Right renal cortex interstitium (tissue), 3 donors: ENCODE results near the gene MT1M. TPM values are rescaled to one million over a fixed set of nuclear protein-coding genes. Genes with fewer than 3 reads are reported as not detected.
A peak's percentile ranks its signal among the peaks of the same experiment; 100 is the strongest.
"Not testable (repeated sequence)": the region's sequence is repeated elsewhere in the genome, so short reads cannot be mapped to it uniquely, and the experiment has no call there.

ENCODE experiments used
- DNase-seq, 3 donors: peaks; one replicate each; pipeline ENCODE4 v3.0.0-alpha.2; 2013; ENCODE audit warnings: low read depth in 3 of 3, low spot score in 2 of 3
- polyA plus RNA-seq, 3 donors: library from polyadenylated mRNA; unstranded; fragments of 120-200 nt; gene quantifications; one replicate each; pipeline ENCODE4 v1.2.1, GENCODE V29; 2013; ENCODE audit not compliant: insufficient read length in 3 of 3

MT1M gene
- polyA plus RNA-seq, 3 donors, result not detected

DNA sequence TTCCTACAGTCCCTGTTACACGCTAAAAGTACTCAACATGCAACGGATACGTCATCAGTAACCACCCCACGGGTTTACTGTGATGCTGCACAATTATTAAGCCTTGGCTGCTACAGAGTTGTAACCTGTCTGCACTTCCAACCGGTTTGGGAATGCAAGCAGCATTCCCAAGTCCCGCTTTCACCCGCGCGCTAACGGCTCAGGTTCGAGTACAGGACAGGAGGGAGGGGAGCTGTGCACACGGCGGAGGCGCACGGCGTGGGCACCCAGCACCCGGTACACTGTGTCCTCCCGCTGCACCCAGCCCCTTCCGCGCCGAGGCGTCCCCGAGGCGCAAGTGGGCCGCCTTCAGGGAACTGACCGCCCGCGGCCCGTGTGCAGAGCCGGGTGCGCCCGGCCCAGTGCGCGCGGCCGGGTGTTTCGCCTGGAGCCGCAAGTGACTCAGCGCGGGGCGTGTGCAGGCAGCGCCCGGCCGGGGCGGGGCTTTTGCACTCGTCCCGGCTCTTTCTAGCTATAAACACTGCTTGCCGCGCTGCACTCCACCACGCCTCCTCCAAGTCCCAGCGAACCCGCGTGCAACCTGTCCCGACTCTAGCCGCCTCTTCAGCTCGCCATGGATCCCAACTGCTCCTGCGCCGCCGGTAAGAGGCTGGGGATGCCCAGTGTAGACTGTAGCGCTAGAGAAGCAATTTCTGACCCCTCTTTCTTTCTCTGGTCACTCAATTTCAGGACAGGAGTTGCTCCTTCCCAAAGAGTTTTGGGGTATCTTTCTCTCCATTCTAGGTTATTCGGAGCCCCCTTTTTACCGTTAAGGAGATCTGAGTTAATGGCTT is 24.2 kb upstream of the MT1M start, which contains the start of gene MT2A:
Gene MT2A, plus strand, starts transcription at position 542 of the 833 bp plus-strand sequence. Its CDS starts 72 bp downstream, at position 614.
- peak in 1 of 3 donors; percentile 74 for DNase-seq

DNA sequence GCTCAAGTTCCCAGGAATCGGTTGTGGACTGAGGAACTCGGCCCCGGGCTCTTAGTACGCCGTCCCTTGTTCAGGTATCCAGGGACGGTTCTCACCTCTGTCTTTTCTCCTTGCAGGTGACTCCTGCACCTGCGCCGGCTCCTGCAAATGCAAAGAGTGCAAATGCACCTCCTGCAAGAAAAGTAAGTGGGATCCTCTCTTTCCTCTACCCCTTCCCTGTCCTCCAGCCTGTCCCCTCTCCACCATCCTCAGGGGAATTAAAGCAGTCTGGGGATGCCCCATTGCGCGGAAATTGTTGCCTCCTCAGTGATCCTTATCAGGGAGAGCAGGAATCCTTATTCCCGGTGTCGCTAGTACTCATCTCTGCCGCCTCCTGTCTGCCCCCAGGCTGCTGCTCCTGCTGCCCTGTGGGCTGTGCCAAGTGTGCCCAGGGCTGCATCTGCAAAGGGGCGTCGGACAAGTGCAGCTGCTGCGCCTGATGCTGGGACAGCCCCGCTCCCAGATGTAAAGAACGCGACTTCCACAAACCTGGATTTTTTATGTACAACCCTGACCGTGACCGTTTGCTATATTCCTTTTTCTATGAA is 23.5 kb upstream of the MT1M start:
- no peak for DNase-seq

DNA sequence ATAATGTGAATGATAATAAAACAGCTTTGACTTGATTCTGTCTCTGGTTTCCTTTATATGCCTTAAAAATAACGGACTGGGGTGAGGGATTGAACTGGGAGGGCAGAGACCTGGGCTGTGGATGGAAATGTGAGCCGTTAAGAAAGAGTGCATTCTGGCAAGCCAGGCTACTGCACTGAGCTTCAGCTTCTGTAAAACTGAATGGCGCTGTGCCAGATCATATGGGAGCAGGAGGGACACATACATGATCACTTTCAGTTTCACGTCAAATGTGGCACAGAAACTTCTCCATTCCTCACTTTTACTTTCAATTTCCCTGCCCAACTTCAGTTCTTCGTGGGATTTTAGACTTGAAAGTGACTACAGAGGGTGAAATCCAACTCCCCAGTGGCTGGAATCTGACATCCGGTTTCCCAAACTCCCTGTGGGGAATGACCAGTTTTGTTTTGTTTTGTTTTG is 23.0 kb upstream of the MT1M start:
- DNase-seq, result peak in 1 of 3 donors; percentile 59

DNA sequence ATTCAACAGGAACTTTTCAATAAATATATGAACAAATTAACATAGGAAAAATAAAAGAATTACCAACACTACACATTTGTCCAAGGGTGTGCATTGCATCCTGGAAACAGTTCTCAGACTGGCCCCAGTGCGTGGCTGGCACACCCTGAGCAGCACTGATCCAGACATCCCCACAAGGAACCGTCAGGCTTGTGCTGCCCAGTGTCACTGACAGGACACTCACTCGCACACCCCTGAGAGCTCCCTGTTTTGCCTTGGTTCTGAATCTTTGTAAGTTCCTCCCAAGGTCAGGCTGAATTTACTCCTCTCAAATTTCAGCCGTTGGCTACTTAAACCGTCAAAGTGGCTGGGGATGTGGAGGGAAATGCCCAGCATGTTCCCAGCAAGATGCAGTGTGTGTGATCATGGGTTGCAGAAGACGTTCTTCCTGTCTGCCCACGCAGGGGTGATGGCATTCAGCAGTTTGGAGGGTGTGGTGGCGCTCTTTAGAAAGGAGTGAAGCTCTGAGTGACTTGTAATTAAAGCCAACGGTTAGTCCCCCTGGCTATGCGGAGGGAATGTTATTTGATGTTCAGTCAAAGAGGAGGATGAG is 22.3 kb upstream of the MT1M start:
- no peak for DNase-seq

DNA sequence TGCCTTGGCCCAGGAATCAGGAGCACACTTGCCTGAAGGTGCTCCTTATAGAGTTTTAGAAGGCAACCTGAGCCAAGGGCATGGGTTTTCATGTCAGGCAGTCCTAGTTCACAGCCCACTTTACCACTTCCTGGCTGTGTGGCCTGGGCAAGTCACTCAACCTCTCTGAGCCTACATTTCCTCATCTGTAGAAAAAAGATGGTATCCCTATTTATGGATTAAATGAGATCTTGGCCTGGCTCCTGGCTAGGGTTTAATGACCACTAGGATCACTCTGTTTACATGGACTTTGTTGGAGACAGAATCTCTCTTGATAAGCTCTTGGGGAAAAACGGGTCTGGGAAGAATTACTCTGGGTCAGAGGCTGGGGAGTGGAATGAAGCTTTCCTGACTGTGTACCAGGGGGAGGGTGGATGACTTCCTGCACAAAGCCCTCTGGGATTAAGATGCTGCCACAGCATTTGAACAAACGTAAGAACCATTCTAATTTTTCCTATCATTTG is 21.8 kb upstream of the MT1M start:
- DNase-seq, result no peak

DNA sequence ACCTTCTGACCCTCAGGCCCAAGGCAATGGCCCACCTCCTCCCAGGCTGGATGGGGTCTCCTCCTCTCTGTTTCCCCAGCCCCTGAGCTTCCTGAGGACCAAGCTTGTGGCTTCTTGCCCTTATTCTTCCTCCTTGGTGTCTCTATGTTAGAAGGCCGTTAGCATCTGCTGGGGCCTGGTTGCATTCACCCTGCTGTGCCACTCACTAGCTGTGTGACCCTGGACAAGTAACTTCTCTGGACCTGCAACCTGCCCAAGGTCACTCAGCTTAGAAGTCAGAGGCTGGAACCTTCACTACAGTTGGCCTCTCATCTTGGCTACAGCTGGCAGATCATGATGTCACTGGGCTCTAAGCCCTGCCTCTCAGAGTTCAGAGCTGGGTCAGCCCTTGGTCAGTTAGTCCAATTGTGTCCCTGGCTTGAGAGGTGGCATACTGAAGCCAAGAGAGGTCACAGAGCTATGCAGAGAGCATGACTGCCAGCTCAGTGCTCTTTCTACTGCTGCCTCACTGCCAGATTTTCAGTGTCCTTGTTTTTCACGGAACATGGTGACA is 21.1 kb upstream of the MT1M start:
- no peak for DNase-seq

DNA sequence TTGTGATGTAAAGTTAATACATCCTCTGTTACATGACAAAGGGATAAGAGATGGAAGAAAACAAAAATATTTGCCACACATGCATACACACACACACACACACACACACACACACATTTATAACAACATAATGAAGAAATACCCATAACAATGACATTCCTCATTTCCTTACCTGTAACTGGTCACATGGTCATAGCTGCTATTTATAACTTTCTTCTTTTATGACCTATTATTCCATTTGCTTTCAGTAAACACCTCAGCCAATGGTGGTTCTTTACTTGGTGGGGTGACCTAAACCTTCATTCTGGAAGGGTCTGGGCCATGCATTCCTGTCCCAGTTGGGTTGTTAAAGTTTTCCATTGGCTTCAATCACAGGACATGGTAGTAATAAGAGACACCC is 18.8 kb upstream of the MT1M start:
- DNase-seq, result no peak

DNA sequence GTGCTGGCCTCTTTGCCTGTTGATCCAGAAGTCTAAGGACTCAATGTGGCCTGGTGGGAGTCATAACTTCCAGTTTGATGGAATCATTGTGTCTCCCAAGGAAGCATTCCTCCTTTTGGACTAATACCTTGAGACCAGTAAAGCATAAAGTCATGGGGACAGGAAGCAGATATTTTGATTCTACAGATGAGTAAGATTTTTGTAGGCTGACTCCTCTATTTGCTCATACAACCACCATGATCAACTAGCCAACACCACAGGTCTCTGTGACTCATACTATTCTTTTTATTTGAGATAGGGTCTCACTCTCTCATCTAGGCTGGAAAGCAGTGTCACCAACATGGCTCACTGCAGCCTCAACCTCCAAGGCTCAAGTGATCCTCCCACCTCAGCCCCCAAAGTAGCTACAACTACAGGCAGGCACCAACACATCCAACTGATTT is 17.9 kb upstream of the MT1M start:
- DNase-seq, result no peak

DNA sequence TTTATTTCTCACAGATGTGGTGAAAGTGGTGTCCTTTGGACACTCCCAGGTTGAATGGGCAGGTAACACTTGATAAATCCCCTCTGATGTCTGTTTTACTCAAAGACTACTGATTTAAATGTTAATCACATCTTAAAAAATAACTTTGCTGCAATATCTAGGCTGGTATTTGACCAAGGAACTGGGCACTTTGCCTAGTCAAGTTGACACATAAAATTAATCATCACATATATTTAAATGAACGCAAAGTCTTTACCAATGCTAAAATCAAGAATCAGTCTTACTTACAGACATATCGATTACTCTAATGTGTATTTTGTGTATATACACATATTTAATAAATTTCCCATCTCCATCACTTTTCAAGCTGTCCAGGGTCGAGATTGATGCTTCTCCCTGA is 17.1 kb upstream of the MT1M start:
- no peak for DNase-seq

DNA sequence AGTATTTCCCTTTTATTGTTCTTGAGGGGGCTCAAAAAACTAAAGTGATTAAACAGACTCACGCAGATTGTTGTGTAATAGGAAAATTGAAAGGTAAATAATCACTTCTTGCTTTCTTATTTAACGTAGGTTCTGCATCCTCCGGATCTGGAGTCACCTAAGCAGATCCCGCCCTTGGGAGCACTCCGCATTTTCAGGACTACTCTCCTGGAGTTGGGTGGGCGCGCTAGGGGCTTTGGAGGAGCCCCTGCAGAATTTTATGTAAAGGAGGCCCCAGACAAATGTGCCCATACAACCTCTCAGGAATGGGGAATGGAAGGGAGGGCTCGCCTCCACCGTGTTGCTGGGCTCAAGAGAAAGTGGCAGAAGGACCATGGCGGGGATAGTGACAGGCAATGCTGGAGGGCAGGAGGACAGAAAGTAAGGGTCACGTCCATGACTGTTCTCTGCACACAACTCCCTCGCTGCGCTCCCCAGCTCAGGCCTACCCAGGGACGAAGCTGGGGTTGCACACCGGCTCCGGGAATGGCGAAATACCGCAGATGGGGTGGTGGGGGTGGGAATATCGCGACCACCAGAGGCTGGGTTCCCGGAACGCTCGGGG is 15.7 kb upstream of the MT1M start:
- DNase-seq, result no peak

DNA sequence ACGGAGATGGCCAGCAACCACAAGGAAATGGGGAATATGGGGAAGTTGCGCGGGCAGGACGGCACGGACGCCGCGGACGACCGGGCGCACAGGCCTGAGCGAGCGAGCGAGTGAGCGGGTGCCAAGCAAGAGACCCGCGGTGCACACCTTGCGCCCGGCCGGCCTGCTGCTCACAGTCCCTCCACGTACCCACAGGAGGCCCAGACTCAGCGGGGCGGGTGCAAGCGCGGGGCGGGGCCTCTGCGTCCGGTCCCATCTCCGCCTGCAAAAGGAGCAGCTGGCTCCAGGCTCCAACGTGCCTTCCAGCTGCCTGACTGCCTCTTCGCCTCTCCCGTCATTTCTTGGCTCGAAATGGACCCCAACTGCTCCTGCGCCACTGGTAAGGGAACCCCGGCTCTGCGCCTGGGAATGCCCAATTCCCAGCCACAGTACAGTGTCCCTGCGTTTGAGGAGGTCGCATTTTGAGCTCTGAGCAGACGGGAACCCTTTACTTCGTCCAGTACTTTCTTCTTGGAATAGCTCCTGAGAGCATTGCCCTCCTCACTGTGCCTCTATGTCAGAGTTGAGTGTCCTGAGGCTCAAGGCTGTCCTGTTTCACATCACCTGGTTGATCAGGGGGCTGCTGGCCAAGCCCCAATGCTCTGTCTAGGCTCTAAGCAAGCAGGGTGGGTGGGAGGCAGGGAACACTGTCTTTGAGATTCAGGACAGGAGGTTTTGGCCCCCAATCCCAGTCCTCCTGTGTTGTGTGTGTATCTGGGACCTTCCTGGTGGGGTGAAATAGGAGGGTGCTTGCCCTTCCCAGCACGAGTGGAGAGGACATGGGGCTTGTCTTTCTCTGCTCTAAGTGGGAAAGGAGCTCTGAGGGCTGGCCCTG is 15.0 kb upstream of the MT1M start:
- no peak for DNase-seq

DNA sequence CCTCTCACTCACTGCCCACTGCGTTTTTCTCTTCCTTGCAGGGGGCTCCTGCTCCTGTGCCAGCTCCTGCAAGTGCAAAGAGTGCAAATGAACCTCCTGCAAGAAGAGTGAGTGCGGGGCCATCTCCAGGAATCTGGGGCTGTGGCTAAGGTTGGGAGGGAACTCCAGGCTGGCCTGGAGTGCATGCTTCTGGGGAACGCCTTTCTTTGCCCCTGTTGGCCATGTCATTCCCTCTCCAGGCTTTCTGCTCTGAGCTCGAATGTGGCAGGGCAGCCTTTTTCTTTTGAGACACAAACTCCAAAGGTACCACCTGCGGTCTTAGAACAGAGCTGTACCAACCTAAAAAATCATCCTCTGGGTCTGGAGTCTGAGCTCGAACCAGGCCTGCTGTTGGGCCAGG is 14.3 kb upstream of the MT1M start:
- no peak for DNase-seq

DNA sequence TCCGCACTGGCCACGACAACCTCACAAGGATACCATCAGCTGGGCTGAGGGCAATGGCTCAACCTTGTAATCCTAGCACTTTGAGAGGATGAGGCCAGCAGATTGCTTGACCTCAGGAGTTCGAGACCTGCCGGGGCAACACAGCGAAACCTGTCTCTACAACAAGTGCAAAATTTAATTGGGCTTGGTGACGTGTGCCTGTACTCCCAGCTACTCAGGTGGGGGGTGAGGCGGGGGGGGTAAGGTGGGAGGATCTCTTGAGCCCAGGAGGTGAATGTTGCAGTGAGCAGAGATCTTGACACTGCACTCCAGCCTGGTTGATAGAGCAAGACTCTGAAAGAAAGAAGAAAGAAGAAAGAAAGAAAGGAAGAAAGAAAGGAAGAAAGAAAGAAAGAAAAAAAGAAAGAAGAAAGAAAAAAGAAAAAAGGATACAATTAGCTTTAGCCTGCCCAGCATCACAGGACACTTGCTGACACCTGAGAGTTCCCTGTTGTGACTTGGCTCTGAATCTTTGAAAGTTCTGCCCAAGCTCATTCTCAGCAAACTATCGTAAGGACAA is 12.0 kb upstream of the MT1M start:
- no peak for DNase-seq

DNA sequence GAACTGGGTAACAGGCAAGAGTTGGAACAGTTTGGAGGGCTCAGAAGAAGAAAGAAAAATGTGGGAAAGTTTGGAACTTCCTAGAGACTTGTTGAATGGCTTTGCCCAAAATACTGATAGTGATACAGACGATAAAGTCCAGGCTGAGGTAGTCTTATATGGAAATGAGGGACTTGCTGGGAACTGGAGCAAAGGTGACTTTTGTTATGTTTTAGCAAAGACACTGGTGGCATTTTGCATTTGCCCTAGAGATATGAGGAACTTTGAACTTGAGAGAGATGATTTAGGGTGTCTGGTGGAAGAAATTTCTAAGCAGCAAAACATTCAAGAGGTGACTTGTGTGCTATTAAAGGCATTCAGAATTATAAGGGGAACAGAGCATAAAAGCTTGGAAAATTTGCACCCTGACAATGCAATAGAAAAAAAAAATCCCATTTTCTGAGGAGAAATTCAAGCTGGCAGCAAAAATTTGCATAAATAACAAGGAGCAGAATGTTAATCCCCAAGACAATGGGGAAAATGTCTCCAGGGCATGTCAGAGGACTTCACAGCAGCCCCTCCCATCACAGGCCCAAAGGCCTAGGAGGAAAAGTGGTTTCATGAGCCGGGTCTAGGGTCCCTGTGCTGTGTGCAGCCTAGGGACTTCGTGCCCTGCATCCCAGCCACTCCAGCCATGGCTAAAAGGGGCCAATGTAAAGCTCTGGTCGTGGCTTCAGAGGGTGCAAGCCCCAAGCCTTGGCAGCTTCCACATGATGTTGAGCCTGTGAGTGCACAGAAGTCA is 10.6 kb upstream of the MT1M start:
- DNase-seq, result not testable (repeated sequence)

DNA sequence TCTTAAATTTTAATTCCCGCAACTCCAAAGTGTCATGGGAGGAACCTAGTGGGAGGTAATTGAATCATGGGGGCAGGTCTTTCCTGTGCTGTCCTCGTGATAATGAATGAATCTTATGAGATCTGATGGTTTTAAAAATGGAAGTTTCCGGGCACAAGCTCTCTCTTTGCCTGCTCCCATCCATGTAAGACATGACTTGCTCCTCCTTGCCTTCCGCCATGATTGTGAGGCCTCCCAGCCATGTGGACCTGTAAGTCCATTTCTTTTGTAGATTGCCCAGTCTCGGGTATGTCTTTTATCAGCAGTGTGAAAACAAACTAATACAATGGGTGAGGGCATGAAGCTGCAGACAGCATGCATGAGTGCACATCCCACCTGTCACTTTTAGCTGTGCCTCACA is 9.3 kb upstream of the MT1M start:
- DNase-seq, result not testable (repeated sequence)

DNA sequence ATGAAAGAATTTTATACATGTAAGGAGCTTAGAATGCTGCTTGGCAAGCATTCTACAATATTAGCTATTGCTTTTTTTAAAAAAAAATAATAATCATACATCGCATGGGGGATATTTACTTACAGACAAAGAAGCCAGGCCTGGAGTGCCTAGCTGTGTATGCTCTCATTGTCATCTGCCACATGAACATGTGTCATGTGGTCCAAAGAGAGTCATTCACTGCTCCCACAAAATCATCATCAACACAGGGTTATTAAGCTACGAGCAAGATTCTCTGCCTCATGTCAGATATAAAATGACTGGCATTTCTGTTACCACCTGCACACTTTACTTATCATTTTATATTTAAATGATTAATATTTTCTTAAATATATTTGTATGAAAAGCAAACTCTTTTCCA is 8.8 kb upstream of the MT1M start:
- no peak for DNase-seq

DNA sequence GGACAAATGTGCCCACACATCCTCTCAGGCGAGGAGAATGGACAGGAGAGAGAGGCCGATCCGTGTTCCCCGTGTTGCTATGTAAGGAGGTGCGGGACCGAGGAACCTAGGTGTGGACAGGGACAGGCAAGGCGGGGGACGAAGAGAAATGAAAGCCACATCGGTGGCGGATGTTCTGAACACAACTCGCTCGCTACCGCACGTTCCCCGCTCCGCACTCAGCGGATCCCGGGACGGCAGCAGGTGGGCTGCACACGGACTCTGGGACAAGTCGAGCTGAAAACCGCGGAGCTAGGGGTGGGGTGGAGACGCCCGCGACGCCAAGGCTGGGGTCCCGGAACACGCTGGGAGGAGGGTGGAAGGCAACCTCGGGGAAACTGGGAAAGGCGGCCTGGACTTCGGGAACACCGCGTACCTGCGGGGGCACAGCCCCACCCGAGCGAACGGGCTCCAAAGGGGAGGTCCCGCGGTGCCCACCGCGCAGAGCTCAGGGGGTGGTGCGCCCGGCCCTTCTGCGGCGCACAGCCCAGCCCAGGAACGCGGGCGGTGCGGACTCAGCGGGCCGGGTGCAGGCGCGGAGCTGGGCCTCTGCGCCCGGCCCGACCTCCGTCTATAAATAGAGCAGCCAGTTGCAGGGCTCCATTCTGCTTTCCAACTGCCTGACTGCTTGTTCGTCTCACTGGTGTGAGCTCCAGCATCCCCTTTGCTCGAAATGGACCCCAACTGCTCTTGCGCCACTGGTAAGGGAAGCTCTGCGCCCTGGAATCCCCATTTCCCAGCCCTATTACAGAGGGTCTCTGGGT is 7.1 kb upstream of the MT1M start, which contains the start of gene MT1E:
Gene MT1E, plus strand, starts transcription at position 642 of the 803 bp plus-strand sequence. Its CDS starts 71 bp downstream, at position 713.
- no peak for DNase-seq
